Uterus (tissue), 2 donors: ENCODE results near the gene PLEKHA7.

Experiments used
- CTCF ChIP-seq, 4 experiments: fragments of 200-600 bp in 2 of 4; fragments of 450-650 bp in 2 of 4; sonication (generic) in 2 of 4; IDR thresholded peaks; one replicate each; pipeline ENCODE4 v1.5.1; 2016 to 2019; ENCODE audit warnings: antibody characterized with exemption in 4 of 4, mild to moderate bottlenecking in 2 of 4, moderate library complexity in 1 of 4
- POLR2A ChIP-seq, 2 donors: fragments of 450-650 bp; IDR thresholded peaks; one replicate each; pipeline ENCODE4 v1.6.1; 2016; ENCODE audit warnings: antibody characterized with exemption in 2 of 2, mild to moderate bottlenecking in 1 of 2, moderate library complexity in 1 of 2

- TF ChIP-seq CTCF (IDR thresholded peaks at IDR 0.05) (no peak), POLR2A (IDR thresholded peaks at IDR 0.05) (peak in 1 of 2 donors; percentile 16)
Measured at GRCh38 chr11:17013548-17014320, 480 bp downstream of the PLEKHA7 start.
